Pulmonary artery endothelial cell (primary cell): ENCODE data around the gene RELL1. TPM values are rescaled to one million over a fixed set of nuclear protein-coding genes. Genes with fewer than 3 reads are reported as not detected.

Experiments used
- DNase-seq: peaks from one replicate; pipeline ENCODE4 v3.0.0-alpha.2; 2011; ENCODE audit warnings: low read depth, low spot score
- total RNA-seq: library from RNA; depleted of rRNA; stranded (reverse); fragments of >200 nt; gene quantifications from 2 replicates; pipeline ENCODE4 v1.2.3, GENCODE V29; 2014

The RELL1 gene, protein sequence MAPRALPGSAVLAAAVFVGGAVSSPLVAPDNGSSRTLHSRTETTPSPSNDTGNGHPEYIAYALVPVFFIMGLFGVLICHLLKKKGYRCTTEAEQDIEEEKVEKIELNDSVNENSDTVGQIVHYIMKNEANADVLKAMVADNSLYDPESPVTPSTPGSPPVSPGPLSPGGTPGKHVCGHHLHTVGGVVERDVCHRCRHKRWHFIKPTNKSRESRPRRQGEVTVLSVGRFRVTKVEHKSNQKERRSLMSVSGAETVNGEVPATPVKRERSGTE
- 231 and 291 TPM in 2 replicates for total RNA-seq

DNA sequence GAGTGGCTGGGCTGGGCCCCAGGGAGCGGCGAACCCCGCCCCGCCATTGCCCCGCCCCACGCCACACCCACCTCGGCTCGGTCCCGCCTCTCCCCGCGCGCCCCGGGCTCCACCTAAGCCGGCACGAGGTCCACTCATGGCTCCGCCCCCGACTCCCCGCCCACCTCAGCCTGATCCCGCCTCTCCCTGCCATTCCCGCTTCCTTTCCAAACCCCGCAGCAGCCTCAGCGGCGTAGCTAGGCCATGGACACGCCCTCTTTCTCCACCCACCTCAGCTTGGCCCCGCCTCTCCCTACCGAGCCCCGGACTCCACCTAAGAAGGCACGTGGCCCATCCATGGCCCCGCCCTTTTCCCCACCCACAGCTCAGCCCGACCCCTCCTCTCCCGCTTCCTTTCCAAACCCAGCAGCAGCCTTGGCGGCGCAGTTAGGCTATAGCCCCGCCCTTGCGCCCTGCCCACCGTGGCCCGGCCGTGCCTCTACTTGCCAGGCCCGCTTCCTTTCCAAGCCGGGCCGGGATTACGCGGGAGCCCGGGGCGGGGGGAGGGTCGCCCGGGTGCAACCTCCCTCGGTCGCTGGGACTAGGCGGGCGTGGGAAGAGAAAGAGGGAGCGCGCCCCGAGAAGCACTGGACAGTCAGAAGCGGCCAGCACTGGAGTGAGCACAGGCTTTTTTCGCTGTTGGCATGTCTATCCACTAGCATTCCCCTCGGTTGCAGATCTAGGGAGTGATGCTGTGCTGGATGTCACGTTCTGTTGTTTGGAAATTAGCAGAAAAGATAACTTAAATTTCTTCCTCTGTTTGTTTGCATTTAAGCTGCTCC lies at the start of gene RELL1:
Gene RELL1, minus strand, starts transcription at position 4 of the 821 bp plus-strand sequence. CDS start 89 bp downstream, outside the sequence.
- peak; percentile 98 for DNase-seq

DNA sequence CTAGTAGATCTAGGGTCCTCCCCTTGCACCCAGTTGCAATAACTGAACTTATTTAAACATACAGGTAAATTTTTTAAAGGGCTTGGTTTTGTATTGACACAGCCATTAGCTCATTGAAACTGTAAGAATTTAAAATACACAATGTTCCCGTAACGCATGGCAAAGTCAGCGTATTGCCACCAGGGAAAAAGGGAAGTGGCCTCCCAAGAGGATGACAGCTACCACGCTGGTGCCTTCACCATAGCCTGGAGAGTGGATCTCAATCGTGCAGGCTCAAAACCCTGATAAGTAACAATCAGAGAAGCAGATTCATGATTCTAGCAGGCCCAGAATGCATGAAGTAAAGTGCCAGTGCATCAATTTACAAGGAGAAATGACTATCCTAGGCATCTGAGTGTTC lies 49.4 kb upstream of the RELL1 start:
- no peak for DNase-seq

DNA sequence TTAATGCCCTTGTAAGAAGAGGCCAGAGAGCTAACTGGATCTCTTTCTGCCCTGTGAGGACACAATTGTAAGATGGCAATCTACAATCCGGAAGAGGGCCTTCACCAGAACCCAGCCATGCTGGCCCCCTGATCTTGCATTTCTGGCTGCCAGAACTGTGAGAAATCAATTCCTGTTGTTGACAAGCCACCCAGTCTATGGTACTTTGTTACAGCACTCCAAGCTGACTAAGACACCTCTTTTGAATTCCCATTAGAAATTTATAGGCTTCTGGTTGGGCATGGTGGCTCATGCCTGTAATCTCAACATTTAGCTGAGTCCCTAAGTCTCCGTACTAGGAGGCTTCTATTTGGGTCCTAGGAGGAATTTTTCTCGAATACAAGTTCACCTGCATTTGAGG lies 48.8 kb upstream of the RELL1 start:
- no peak for DNase-seq

DNA sequence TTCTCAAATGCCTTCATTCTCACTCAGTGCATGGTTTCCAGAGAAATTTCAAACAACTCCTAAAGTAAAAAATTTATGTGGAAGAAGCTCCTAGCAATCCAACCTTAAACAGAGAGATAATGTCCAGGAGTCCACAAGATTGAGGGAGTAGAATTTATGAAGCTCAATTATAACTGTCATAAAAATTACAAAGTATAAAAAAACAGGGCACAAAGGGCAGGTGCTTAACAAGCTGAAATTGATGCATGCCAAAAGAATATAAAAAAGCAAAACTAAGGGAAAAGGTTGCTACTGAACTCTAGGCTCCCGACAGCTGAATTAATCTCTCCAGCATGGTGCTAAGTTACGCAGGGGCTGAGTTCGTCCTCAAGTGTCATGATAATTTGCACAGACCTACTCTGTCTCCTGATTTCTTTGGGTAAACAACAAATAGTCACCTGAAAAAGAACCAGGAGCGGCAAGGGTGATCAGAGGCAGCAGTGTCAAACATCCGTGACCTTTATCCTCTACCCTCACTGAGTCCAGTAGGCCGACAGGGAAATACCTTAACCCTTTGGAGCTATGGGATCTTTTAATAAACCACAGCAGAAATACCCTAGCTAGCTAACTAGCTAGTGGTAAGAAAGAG lies 47.2 kb upstream of the RELL1 start:
- no peak for DNase-seq

DNA sequence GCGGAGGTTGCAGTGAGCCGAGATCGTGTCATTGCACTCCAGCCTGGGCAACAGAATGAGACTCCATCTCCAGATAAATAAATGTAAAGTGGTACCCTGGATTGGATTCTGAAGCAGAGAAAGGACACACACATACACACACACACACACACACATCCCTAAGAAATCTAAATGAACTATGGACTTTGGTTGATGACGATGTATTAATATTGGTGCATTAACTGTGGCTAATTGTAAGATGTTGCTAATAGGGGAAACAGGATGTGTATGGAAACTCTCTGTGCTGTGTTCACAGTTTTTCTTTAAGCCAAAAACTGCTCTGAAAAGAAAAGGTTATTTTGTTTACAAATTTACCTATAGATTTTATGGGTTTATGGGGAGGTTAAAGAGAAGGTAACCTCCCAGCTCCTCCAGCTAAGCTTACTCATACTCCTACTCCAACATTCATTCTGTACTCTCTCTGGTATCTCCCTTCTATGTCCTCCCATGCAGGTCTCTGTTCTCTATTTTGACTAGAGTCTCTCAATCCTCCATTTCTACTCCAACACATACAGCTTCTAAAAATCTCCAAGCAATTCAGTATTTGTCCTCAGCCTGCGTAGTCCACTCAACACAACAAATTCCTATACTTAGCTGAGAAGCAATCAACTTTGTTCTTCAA lies 46.5 kb upstream of the RELL1 start:
- no peak for DNase-seq

DNA sequence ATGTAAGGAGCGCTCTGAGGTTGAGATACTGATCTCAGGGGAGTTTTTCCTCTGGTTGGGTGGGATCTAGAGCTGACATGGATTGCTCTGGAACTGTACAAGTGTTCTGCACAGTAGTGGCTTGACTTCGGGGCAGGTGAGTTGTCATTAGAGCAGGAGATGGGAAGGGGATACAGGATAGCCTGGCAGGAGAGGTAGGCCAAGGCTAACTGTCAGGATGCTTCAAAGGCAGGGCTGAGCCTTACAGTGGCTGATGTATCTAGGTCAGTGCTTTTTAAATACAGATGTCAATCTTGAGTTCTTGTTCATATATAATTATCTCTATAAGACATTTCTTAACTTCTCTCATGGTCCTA lies 43.5 kb upstream of the RELL1 start:
- DNase-seq = no peak

DNA sequence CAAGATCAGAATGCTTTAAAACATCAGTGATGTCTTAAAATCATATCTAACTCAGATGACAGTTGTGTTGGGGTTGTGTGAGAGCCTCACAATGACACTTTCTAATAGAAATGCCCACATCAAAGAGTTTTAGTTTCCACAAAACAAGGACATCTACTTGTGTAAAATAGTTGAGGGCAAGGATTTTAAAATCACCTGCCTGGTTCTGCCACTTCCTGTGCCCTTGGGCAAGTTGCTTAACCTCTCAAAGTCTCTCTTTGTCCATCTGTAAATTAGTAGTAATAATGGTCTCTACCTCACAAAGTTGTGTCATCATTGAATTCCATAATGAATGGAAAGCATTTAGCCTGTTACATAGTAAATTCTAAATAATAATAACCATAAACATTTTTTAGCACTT lies 41.9 kb upstream of the RELL1 start:
- DNase-seq = no peak

DNA sequence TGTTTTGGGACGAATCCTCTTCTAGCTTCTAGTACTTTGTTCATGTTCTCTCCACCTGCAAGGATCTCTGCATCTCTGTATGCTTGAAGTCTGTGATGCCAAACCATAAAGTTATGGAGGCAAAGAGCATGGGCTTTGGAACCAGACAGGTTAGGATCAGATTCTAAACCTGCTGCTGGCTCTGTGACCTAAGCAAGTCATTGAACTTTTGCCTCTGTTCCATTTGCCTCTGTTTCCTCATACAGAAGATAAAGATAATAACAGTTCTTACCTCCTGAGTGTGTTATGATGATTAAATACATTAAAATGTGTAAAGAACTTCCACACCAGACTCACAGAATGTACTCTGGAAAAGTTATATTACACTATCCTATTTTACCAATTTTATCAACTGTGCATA lies 41.5 kb upstream of the RELL1 start:
- no peak for DNase-seq

DNA sequence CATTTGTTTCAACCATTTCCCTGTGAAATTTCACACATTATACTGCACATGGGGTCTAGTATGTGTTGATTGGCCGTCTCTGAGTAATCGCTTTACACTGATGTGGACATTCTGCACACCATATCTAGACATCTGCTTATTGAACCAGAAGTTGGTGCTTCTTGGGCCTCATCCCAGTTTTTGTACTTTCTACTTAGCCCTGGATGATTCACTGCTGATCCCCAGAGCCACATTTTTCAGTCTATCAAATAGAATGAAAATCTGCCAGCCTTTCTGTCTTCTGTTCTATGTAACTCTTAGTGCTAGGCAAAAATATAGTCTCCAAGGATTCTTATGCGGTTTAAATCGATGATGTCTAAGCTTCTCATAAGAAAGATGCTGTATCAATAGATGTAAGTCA lies 40.5 kb upstream of the RELL1 start:
- no peak for DNase-seq

DNA sequence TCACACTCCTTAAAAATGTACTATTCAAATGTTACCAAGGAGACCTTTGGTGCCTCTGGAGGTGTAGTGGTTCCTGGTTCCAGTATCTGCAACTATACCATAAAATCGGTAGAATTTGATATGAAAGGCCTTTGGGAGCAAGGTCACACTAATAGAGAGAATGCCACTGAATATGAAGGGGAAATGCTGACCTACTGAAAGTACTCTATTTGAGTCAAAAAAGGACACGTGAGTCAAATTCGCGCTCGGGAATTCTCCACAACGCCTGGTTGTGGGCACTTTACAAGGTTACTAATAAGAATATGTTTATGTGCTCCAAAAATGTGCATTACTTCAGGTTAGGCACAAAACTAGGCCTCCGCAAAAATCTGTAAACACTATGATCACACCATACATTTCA lies 39.5 kb upstream of the RELL1 start:
- DNase-seq = no peak

DNA sequence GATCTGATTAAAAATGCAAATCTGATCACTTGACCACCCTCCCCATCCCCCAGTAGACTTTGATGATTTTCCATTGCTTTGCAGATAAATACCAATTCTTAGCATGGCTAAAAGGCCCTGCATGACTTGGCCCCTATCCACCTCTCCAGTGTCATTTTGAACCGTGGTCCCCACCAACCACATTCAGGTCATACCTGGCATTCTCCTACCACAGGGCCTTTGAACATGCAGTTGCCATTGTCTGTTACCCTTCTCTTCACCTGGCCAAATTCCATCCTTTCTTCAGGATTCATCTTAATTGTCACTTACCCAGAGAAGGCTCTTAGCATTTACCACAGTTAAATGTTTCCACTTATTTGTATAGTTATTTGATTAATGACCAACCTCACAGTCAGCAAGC lies 36.9 kb upstream of the RELL1 start:
- no peak for DNase-seq

DNA sequence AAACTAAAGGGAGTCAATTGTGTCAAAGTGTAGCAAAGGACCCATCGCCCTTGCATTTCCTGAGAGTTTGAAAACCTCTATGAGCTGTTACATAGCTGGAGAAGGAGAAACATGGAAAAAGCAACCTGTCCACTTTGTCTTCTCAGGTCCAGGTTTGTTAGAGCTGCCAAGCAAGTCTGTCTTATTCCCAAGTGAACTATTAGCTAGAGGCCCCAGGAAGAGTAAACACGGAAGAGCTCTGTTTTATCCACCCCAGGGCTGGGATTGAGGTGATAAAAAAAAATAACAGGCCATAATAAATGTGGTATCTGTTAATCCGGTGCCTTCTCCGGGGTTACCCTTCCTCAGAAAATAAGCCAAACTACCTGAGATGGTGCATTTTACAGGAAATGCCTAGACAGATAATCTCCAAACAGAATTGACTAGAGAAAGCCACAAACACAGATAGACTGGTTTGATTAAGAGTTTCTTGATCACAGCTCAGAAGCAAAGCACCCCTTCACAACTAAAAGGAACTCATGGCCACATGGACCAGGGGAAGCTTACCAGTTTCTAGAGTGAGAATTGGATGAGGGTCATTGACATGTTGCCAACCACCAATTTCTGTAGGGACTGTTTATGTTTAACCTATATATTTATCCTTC lies 35.9 kb upstream of the RELL1 start:
- no peak for DNase-seq

DNA sequence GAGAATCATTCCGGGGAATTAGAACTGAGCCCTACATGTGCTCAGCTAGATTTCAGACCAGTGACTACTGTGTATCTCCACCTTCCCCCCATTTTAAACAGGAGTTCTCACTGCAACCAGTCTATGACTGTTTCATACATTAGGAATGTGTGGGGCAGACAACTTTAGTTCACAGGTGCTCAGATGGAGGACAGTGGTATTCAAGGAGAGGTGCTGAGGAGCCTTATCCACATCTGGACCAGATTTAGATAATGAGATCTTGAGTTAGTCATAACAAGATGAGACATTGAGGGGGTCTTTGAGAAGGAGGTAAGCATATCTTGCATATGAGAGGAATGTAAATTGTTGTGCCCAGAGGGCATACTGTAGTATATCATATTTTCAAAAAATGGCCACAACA lies 32.8 kb upstream of the RELL1 start:
- DNase-seq = no peak

DNA sequence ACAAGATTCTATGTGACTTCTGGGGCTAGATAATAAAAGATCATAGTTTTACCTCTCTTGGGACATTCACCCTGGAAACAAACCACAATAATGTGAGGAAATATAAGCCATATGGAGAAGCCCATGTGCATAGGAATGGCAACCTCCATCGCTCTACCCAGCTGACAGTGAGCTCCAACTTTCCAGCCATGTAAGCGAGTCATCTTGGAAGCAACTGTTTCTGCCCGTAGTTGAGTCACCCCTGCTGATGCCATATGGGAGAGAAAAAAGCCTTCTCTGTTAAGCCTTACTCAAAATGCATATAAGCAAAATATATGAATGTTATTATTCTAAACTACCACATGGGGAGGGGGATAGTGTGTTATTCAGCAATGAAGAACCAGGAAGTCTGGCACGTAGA lies 31.4 kb upstream of the RELL1 start:
- no peak for DNase-seq

DNA sequence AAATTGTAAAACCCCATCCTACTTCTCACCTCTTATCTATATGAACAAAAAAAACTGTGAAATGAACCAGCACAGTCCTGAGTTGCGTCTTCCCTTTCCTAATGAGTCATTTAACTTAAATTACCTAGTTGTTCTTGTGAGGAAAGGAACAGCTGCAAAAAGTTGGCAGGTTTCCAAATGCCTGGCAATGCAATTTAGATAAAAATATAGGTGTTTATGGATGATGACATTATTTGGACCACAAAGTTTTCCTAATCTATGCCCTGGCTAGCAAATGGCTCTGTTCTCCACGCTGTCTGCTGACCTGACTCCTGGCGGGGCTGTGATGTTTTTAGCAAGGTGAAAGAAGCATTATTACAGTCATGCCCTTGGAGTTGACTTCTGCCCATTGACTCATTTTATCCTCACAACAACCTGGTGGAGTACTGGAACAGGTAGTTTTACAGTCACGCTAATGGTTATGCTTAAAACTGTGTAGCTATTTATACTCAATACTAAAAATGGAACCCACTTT lies 29.8 kb upstream of the RELL1 start:
- DNase-seq = peak; percentile 10

DNA sequence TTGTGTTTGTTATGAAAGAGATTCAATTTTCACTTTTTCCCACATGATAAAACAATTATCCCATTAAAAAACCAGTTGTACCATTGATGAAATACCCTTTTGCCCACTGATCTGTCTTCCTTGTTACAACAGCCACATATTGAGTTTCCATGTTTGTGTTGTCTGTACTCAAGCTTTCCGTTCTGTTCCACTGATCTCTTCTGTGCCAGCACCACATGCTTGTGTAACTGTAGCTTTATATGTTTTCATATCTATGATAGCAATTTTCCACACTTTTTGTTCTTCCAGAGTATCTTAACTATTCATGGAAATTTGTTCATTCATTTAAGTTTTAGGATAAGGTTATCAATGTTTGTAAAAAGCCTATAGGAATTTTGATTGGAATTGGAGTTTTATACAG lies 24.3 kb upstream of the RELL1 start:
- DNase-seq = no peak

DNA sequence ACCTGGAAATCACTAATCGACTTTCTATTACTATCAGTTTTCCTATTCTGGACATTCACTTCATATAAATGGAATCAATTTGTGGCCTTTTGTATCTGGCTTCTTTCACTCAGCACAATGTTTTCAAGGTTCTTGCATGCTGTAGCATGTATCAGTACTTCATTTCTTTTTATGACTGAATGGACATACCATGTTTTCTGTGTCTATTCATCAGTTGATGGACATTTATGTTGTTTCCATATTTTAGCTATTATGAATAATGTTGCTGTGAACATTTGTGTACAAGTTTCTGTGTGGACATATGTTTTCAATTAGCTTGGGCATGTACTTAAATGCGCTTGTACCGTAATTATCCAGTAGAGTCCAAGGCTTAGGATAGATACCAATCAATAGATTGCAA lies 19.9 kb upstream of the RELL1 start:
- DNase-seq = no peak

DNA sequence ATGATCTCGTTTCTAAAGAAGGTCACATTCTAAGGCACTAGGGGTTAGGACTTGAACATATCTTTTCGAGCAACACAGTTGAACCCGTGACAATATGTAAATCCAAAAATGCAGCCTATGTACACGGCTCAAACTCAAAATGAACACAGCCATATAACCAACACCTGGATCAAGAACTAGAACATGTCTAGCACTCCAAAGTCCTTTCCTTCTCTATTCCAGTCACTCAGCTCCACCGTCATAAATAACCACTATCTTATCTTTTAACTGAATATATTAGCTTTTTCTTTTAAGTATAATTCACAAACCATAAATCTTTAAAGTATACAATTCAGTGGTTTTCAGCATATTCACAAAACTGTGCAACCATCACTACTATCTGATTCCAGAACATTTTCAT lies 19.4 kb upstream of the RELL1 start:
- DNase-seq = no peak

DNA sequence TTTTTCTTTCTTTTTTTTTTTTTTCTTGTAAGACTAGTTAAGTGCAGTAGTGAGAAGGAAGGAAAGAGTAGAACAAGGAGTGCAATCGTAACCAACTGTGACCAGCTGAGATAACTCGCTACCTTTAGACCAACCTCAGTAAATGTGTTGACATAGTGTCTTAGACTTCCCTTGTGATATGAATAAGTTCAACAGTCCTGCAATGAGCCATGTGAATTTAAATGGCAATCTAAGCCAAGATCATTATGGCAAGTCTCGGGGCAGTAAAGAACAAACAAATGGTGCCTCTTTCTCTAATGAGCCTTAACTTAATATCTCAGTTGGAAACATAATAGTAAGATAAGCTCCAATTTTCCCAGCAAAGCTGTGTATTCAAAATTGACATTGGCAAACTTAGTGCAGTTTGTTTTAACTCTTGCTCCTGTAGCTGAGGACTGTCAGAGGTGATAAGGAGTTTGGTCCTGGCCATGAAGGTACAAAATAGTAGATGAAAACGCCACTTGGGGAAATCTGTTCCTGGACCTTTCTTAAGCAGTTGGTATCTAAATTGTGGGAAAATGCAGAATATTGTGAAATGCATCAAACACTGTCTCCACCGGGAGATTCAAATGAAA lies 13.8 kb upstream of the RELL1 start:
- DNase-seq = no peak

DNA sequence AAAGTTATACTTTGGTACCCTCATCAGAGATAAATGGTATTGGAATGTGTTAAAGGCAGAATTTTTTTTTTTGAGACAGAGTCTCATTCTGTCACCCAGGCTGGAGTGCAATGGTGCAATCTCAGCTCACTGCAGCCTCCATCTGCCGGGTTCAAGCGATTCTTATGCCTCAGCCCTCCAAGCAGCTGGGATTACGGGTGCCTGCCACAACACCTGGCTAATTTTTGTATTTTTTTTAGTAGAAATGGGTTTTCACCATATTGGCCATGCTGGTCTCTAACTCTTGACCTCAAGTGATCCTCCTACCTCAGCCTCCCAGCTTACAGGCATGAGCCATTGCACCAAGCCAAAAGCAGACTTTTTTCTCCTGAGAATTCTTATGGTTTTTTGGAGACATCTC lies 11.4 kb upstream of the RELL1 start:
- no peak for DNase-seq
